Ammon's horn (tissue), 1 donor: ENCODE measurements around the gene MAPRE3.

Source experiments
- DNase-seq: peaks from one replicate; pipeline ENCODE4 v3.0.0-alpha.2; 2016; ENCODE audit warnings: low spot score

Gene MAPRE3

GRCh38 chr2:27040282-27040681 lies 69.8 kb downstream of the MAPRE3 start:
- no peak for DNase-seq

- no peak for DNase-seq
Measured at GRCh38 chr2:27041752-27042151, 71.3 kb downstream of the MAPRE3 start.

- no peak for DNase-seq
Measured at GRCh38 chr2:27042159-27042661, 71.8 kb downstream of the MAPRE3 start.

- no peak for DNase-seq
Measured at GRCh38 chr2:27042985-27043634, 72.7 kb downstream of the MAPRE3 start.

GRCh38 chr2:27049422-27050280 lies 79.2 kb downstream of the MAPRE3 start:
- no peak for DNase-seq

DNA sequence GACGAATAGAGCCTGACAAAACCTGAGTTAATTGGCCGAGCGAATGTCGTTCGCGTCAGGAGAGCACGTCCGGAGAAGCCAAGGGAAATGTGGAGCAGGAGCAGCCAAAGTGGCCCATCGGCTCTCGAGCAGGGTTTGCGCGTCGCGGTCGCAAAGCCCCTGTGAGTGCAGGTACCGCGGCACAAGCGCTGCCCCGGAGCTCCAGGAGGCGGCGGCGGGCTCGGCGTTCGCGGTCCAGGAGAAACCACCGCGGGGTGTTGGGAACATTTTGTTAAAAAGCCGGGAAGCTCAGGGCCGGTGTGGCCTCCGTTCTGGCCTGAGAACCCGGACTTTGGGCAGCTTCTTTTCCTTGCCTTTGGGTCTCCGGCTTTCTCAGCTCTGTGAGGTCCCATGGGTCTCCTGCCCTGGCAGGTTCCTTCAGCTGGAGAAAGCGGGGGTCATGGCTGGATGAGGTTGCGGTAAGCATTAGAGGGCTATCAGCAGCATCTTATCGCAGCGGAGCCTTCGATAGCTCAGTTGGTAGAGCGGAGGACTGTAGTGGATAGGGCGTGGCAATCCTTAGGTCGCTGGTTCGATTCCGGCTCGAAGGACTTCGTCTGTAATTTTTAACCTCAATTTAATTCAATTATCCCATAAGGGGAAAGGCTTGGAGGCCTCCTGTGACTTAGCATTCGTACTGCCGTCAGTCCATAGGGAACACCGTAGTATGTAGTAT lies 80.0 kb downstream of the MAPRE3 start:
- peak; percentile 97 for DNase-seq

GRCh38 chr2:27050996-27051901 lies 80.8 kb downstream of the MAPRE3 start, which contains the start of gene AGBL5:
AGBL5 (plus strand) TSS chr2:27051668; CDS start chr2:27052959, 1,291 bp downstream.
- peak; percentile 94 for DNase-seq

DNA sequence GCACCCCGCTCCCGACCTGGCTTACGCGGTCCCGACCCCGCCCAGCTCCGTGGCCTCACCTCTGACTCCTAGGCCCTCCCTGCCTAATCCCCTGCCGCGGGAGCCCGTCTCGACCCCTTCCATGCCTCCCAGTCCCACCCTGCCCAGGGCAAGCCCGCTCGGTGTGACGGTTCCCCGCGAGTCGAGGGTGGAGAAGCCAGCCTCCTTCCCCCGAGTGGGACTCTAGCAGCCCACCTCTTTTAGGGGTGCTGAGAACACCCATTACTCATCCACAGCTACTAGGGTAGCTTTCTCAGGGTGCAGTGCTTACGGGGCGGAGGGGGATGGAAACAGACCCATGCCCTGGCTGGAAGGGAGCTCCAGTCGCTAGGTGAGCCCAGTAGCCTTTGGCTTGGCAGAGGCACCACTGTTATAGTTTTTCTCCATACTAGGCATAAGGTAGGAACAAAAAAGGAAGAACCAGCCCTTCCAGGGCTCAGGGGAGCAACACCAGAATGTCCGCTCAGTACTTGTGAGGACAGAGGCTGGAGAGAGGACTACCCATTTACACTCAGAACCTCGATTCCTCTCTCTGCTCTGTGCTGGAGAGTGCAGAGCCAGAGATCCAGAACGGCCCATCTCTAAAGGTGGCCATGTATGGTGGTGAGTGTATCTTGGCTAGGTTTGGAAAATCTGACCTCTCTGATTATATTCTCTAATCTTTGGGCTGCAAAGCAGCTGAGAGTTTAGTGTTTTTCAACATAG lies 81.6 kb downstream of the MAPRE3 start:
- DNase-seq = peak; percentile 40

DNA sequence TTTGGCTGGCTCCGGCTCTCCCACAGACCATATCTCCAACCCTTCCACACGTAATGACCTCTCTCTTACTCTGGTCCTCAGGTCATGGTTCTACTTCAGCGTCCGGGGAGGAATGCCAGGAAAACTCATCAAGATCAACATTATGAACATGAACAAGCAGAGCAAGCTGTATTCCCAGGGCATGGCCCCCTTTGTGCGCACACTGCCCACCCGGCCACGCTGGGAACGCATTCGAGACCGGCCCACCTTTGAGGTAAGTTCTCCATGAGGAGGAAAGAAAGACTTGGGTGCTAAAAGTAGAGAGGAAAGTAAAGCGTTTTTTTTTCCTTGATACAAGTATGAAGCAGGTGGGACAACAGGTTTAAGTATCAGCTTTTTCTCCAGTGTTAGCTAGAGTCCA lies 82.9 kb downstream of the MAPRE3 start:
- DNase-seq = no peak

GRCh38 chr2:27053776-27054175 lies 83.3 kb downstream of the MAPRE3 start:
- no peak for DNase-seq

DNA sequence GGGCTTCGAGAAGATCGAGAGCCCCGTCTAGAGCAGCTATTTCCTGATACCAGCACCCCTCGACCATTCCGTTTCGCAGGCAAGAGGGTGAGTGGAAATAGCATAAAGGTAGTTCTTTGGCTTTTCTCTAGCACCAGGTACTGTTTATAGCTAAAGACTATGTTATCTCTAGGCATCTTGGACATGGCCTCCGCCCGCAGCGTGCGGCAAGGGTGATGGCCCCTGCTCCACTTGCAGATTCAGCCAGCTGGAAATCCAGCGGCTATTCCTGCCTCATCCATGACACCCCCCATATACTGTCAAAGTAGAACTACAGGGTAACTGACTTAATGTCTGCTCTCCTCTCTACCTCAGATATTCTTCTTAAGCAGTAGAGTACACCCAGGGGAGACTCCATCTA lies 84.3 kb downstream of the MAPRE3 start:
- no peak for DNase-seq

- DNase-seq = no peak
Measured at GRCh38 chr2:27057184-27057583, 86.7 kb downstream of the MAPRE3 start.

- no peak for DNase-seq
Measured at GRCh38 chr2:27058210-27058609, 87.8 kb downstream of the MAPRE3 start.

- DNase-seq = no peak
Measured at GRCh38 chr2:27059141-27059820, 88.8 kb downstream of the MAPRE3 start.

DNA sequence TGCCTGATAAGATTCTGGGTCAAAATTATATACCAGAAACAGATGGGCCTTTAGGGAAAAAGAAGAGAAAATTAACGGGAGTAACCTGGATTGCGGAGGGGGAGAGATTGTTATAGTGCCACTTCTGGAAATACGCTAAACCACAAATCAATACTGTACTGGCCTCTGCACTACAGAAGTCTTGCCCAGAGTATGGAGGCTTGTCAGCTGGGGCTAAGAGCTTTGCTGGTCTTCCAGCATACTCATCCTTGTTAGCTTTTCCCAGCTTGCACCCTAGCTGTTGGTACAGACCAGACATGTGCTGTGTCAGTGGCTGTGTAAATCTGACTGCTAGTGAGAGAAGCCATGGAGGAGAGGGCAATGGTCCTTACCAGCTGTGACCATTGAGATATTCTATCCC lies 89.9 kb downstream of the MAPRE3 start:
- DNase-seq = no peak

DNA sequence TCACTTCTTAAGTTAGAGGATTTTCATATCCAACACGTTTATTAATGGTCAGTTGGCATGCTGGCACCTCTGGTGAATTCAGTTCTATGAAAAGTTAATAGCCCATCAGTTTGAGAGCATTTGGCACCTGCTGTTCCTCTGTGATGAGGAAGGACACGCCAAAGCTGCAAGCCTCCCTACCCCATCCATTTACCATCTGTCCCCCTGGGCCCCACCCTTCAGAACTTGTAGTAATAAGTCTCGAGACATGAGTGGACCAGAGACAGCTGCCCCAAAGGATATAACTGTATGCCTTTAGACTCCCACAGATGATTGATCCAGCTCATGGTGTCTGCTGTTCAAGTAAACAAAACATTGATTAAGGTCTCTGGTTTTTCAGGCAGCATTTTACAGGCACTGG lies 94.7 kb downstream of the MAPRE3 start:
- no peak for DNase-seq

- DNase-seq = no peak
Measured at GRCh38 chr2:27067385-27067784, 96.9 kb downstream of the MAPRE3 start.

- no peak for DNase-seq
Measured at GRCh38 chr2:27069436-27069835, 99.0 kb downstream of the MAPRE3 start.

DNA sequence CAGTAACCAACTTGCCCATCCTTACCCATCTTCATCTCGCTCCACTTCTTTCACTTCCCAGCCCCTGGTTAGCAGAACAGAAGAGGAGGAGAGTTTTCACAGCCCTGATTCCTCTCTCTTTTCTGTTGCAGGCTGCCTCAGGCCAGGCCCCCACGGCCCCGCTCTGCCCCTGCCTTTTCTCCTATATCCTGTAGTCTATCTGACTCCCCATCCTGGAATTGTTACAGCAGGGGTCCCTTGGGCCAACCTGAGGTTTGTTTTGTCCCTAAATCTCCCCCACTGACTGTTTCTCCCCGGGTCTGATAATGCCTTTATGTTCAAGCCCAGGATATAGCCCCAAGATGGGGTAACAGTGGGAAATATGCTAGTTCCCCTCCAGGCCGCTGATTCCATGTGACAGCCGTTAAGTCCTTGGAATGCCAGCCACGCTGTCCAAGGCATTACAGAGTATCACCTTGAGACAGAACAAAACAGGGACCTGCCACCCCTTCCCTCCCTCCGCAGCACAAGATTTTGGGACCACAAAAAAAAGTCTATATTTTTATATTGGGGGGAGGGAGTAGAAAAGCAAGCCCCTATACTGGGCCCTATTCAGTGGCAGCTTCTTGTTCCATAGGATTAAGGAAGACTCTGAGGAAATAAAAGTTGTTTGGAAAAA lies 99.7 kb downstream of the MAPRE3 start:
- DNase-seq = no peak
